Sigmoid colon (tissue), 7 donors: Measurements from ENCODE around the gene RNU7-1. TPM values are rescaled to one million over a fixed set of nuclear protein-coding genes. Genes with fewer than 3 reads are reported as not detected.

Experiments
- DNase-seq: peaks from one replicate; pipeline ENCODE4 v3.0.0-alpha.2; 2019
- H3K27ac ChIP-seq, 4 donors: fragments of 200-600 bp; sonication (generic); one replicate each; pipeline ENCODE4 v1.5.1; 2016 to 2019; ENCODE audit warnings: mild to moderate bottlenecking in 1 of 4
- H3K27me3 ChIP-seq, 3 donors: fragments of 200-600 bp; sonication (generic); one replicate each; pipeline ENCODE4 v1.5.1; 2019; ENCODE audit warnings: mild to moderate bottlenecking in 1 of 3
- H3K36me3 ChIP-seq, 4 donors: fragments of 200-600 bp; sonication (generic); one replicate each; pipeline ENCODE4 v1.5.1; 2016 to 2019
- H3K4me1 ChIP-seq, 4 donors: fragments of 200-600 bp; sonication (generic); one replicate each; pipeline ENCODE4 v1.5.1; 2017 to 2019
- H3K4me3 ChIP-seq, 4 donors: fragments of 200-600 bp; sonication (generic); one replicate each; pipeline ENCODE4 v1.5.1; 2017 to 2019; ENCODE audit warnings: mild to moderate bottlenecking in 2 of 4, moderate library complexity in 1 of 4
- H3K9me3 ChIP-seq, 4 donors: fragments of 200-600 bp in 3 of 4; sonication (generic) in 3 of 4; one replicate each; pipeline versions ENCODE4 v1.5.1 to v1.6.1; 2013 to 2019
- CTCF ChIP-seq, 4 experiments: fragments of 450-650 bp in 3 of 4; fragments of 200-600 bp in 1 of 4; IDR thresholded peaks; one replicate each; pipeline ENCODE4 v1.5.1; 2016 to 2019; ENCODE audit warnings: antibody characterized with exemption in 4 of 4, mild to moderate bottlenecking in 3 of 4, moderate library complexity in 2 of 4
- EP300 ChIP-seq, 4 donors: sonication (generic); formaldehyde crosslinking; IDR thresholded peaks; one replicate each; pipeline ENCODE4 v1.6.1; 2017; ENCODE audit warnings: antibody characterized with exemption in 4 of 4
- POLR2A ChIP-seq, 2 donors: fragments of 450-650 bp; IDR thresholded peaks; one replicate each; pipeline ENCODE4 v1.6.1; 2016; ENCODE audit warnings: antibody characterized with exemption in 2 of 2, mild to moderate bottlenecking in 2 of 2, moderate library complexity in 2 of 2
- POLR2AphosphoS5 ChIP-seq, 4 donors: sonication (generic); formaldehyde crosslinking; IDR thresholded peaks; one replicate each; pipeline ENCODE4 v1.6.1; 2017; ENCODE audit warnings: antibody characterized with exemption in 4 of 4
- WGBS, 2 donors: extraction: QIAGEN DNeasy Blood & Tissue Kit; methylation state at CpG; one replicate each; pipeline ENCODE4 v1.1.7; 2013; 5-methylcytosine and 5-hydroxymethylcytosine counted together
- intact Hi-C: fragments of 100-400 bp; cut with DNase I; formaldehyde crosslinking; loops from one replicate; pipeline ENCODE4 v1.15.1; 2023
- polyA plus RNA-seq, 3 donors: library from polyadenylated mRNA; stranded (reverse); fragments of 200-250 nt; gene quantifications; one replicate each; pipeline ENCODE4 v1.2.3, GENCODE V29; 2013
- total RNA-seq, 4 donors: library from RNA; depleted of rRNA; stranded (reverse); fragments of >200 nt; gene quantifications; one replicate each; pipeline ENCODE4 v1.1.0, GENCODE V29; 2016
- donor health status: healthy with polysubstance abuse.
- donor health status: Bipolar disorder and iron deficiency.
- donor health status: healthy.

Gene RNU7-1
- total and polyA plus RNA-seq, 7 donors, result not detected

GRCh38 chr12:6979021-6979420 lies 35.4 kb downstream of the RNU7-1 start:
- intact Hi-C loops, result no loop called here
- WGBS, 2 donors, result 61 to 86% methylated on average over 6 of the region's 6 CpGs
- Histone ChIP-seq H3K36me3 (peaks cover 32 to 93% (median 62%) of the 10 kb centered on the region in 4 donors), H3K9me3 (no peaks in the 10 kb centered on the region), H3K27ac (no peak overlapping the region), H3K27me3 (no peaks in the 10 kb centered on the region), H3K4me3 (no peak overlapping the region), H3K4me1 (no peaks in the 10 kb centered on the region)
- DNase-seq, result no peak
- TF ChIP-seq CTCF (IDR thresholded peaks at IDR 0.05) (no peak), POLR2A (IDR thresholded peaks at IDR 0.05) (no peak), POLR2AphosphoS5 (IDR thresholded peaks at IDR 0.05) (no peak), EP300 (IDR thresholded peaks at IDR 0.05) (no peak)

GRCh38 chr12:6979453-6979852 lies 35.8 kb downstream of the RNU7-1 start:
- no peak overlapping the region for H3K27ac ChIP-seq
- H3K4me1 ChIP-seq, result no peaks in the 10 kb centered on the region
- intact Hi-C loops, result no loop called here
- H3K9me3 ChIP-seq, result no peaks in the 10 kb centered on the region
- no peak for TF ChIP-seq CTCF (IDR thresholded peaks at IDR 0.05)
- TF ChIP-seq POLR2AphosphoS5 (IDR thresholded peaks at IDR 0.05), result no peak
- TF ChIP-seq POLR2A (IDR thresholded peaks at IDR 0.05), result no peak
- TF ChIP-seq EP300 (IDR thresholded peaks at IDR 0.05), result no peak
- 57 to 84% methylated on average over 3 of the region's 3 CpGs for WGBS, 2 donors
- peaks cover 32 to 93% (median 58%) of the 10 kb centered on the region in 4 donors for H3K36me3 ChIP-seq
- no peak for DNase-seq
- H3K27me3 ChIP-seq, result no peaks in the 10 kb centered on the region
- H3K4me3 ChIP-seq, result no peak overlapping the region

- Histone ChIP-seq H3K4me1 (no peaks in the 10 kb centered on the region), H3K36me3 (peaks cover 27 to 90% (median 53%) of the 10 kb centered on the region in 4 donors), H3K9me3 (no peaks in the 10 kb centered on the region), H3K27ac (no peak overlapping the region), H3K4me3 (no peak overlapping the region), H3K27me3 (no peaks in the 10 kb centered on the region)
- intact Hi-C loops, result no loop called here
- no peak for TF ChIP-seq POLR2A (IDR thresholded peaks at IDR 0.05)
- TF ChIP-seq POLR2AphosphoS5 (IDR thresholded peaks at IDR 0.05), result no peak
- no peak for TF ChIP-seq EP300 (IDR thresholded peaks at IDR 0.05)
- TF ChIP-seq CTCF (IDR thresholded peaks at IDR 0.05), result no peak
- DNase-seq, result no peak
- 97 to 98% methylated on average over 4 of the region's 4 CpGs for WGBS, 2 donors
Measured at GRCh38 chr12:6980075-6980474, 36.5 kb downstream of the RNU7-1 start.

GRCh38 chr12:6980740-6981139 lies 37.1 kb downstream of the RNU7-1 start:
- H3K27me3 ChIP-seq, result no peaks in the 10 kb centered on the region
- H3K4me1 ChIP-seq, result no peaks in the 10 kb centered on the region
- no peak for TF ChIP-seq CTCF (IDR thresholded peaks at IDR 0.05)
- TF ChIP-seq POLR2AphosphoS5 (IDR thresholded peaks at IDR 0.05), result no peak
- TF ChIP-seq POLR2A (IDR thresholded peaks at IDR 0.05), result no peak
- intact Hi-C loops, result no loop called here
- H3K36me3 ChIP-seq, result peaks cover 24 to 84% (median 46%) of the 10 kb centered on the region in 4 donors
- H3K4me3 ChIP-seq, result no peak overlapping the region
- DNase-seq, result no peak
- no peak overlapping the region for H3K27ac ChIP-seq
- H3K9me3 ChIP-seq, result no peaks in the 10 kb centered on the region
